OCI-LY3 (cell line): ENCODE measurements around the gene UCHL3.

Experiments
- CTCF ChIP-seq: fragments of 200-600, 300-600 bp; sonication (generic); IDR thresholded peaks from 2 replicates; pipeline ENCODE4 v1.5.1; 2014; ENCODE audit warnings: antibody characterized with exemption, low read length, low read depth
- EZH2phosphoT487 ChIP-seq: fragments of 200-600 bp; shearing (Covaris generic); IDR thresholded peaks from 2 replicates; pipeline ENCODE4 v1.6.1; 2018; ENCODE audit warnings: antibody characterized with exemption, mixed run types, low read depth

DNA sequence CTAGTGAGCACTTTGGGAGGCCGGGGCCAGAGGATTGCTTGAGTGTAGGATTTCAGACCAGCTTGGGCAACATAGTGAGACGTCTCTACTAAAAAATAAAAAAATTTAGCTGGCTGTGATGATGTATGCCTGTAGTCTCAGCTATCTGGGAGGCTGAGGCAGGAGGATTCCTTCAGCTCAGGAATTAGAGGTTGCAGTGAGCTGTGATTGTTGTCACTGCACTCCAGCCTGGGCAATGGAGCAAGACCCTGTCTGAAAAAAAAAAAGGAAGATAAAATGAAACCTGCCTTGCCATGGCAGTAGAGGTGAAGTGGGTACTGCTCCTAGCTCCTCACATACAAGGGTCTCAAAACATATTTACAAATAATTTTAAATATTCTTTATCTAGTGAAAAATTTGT is 7.4 kb downstream of the UCHL3 start:
- TF ChIP-seq CTCF (no peak), EZH2phosphoT487 (no peak)
